ACHN (cell line): ENCODE data around the gene BAG5.

ENCODE experiments used
- DNase-seq: peaks from one replicate; pipeline ENCODE4 v3.0.0-alpha.2; 2015
- in situ Hi-C: cut with HindIII; loops from 2 replicates; pipeline ENCODE4 v1.10.0; 2017; ENCODE audit warnings: low sequenced_read_pairs, low pct_ligation_motif_present, low pct_unique_long_range_greater_than_20kb

BAG5 gene

GRCh38 chr14:103549361-103550311 lies 12.8 kb downstream of the BAG5 start:
- no peak for DNase-seq
- in situ Hi-C loops: no loop called here

GRCh38 chr14:103548463-103549351 lies 13.8 kb downstream of the BAG5 start:
- DNase-seq: no peak
- in situ Hi-C loops: no loop called here

GRCh38 chr14:103547941-103548462 lies 14.5 kb downstream of the BAG5 start:
- in situ Hi-C loops: no loop called here

GRCh38 chr14:103547455-103547940 lies 15.0 kb downstream of the BAG5 start:
- in situ Hi-C loops: no loop called here

More at GRCh38 chr14:103547941-103548462, 14.5 kb downstream of the BAG5 start:
- no peak for DNase-seq

GRCh38 chr14:103546652-103547454 lies 15.6 kb downstream of the BAG5 start:
- DNase-seq: peak; percentile 45
- in situ Hi-C loops: no loop called here

More at GRCh38 chr14:103547455-103547940, 15.0 kb downstream of the BAG5 start:
- no peak for DNase-seq

DNA sequence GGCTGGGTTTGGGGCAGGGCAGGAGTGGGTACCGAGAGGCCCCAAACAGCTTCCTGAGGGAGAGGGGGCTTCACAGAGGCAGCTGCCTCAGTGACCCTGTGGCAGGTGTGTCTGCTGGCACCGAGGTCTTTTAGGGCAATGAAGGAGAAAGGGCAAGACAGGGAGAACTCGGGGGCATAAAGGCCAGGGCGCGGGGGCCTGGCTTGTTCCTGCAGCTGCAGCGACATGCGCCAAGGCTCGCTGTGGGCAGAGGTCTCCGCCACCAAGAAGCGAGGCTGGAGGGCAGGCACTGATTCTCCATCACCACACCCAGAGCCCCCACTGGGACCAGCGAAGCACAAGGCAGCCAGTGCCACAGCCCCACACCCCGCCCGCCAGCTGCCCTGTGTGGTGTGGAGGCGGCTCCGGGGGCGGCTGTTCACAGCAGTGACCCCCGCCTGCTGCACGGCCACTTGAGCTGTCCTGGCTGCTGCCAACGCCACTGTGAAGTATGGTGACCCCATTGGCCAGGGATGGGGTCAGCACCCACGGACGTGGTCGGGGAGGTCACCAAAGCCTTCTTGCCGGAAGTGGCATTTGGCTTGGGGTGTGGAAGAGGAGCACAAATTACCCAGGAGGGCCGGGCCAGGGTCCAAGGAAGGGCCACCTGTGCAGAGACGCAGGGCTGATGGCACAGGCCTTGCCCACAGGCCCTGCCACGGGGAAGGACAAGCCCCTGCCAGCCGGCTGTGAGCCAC lies 16.4 kb downstream of the BAG5 start:
- no peak for DNase-seq
- in situ Hi-C loops: no loop called here

DNA sequence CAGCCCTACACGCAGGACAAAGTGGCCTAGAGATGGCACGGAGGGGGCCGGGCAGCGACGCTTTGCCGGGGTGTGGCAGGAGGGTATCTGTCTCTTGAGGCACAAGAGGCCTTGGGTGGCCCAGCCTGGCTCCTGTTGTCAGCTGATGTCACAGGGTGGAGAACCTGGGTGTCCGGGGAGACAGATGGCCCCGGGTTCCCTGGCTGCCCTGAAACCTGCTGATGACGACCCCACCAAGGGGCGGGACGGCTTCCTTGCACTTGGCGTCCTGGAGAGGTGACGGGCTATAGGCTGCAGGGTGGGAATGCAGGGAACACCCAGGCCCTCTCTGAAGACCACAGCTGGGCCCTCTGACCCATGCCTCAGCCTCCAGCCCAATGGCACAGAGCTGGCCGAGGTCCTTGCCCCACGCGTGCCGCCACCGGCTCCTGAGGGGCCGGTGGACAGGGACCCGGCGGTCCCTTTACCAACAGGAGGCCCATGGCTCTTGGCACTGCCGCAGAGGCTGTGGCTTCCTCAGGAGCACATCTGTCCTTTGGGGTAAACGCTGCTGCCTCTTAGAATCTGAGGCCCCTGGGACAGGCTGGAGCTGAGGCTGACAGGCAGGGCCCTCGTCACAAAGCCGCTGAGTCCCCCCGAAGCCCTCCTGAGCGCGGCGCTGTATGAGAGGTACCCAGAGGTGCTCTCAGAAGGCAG lies 17.1 kb downstream of the BAG5 start:
- in situ Hi-C loops: no loop called here

DNA sequence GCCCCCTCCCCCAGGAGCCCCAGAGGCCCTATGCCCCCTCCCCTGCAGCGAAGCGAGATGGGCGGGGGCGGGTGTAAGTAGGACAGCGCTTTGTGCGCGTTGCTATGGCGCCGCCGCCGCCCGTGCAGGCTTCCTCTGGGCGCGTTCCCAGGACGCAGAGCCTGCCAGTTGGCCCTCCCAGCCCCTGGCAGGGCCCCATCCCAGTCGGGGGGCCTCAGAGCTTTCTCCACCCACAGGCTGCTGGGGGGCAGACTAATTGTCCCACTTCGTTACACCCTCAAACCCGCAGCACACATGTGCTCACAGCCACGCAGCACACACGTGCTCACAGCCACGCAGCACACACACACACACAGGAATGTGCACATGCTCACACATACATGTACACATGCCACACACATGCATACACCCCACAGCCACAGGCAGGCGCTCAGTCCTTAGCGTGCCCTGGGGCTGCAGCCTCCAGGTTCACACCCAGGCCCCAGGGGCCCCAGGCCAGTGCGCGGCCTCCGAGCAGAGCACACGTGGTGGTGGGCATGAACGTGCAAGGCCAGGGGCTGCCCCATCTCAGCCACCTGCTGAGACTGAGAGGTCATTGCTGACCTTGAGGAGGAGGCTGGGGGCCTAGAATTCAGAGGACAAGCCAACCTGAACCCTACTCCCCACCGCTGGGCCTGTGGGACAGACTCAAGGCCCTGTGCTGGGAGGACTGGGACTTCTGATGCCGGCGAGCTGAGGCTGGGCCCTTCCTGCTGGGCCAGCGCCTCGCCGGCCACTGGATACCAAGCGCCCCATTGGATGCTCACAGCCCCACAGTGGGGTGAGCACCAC lies 17.9 kb downstream of the BAG5 start:
- no peak for DNase-seq
- in situ Hi-C loops: no loop called here

More for the DNA sequence above, 17.1 kb downstream of the BAG5 start:
- DNase-seq: no peak

- no peak for DNase-seq
- in situ Hi-C loops: no loop called here
Measured at GRCh38 chr14:103543721-103544387, 18.6 kb downstream of the BAG5 start.

- in situ Hi-C loops: no loop called here
- DNase-seq: no peak
Measured at GRCh38 chr14:103543140-103543539, 19.3 kb downstream of the BAG5 start.

DNA sequence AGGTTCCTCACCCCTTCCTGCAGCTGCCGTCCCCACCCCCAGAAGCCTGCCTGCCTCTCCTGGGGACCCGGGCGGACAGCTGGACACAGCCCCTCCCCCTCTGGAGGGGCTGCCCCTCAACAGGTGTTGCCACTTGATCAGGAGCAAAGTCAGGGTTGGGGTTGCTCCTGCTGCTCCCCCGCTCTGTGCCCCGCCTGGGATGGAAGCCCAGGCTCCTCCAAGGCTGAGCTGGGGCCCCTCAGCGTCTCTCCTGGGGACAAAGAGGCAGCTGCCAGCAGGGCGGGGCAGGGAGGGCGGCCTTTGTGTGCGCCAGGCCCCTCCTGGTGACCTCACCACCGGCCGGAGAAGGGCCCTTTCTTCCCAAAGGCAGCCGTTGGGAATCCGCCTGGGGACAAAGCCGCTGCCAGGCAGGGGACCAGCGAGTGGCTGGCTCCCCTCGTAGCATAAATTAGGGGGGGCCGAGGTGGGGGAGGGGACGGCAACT lies 19.8 kb downstream of the BAG5 start:
- in situ Hi-C loops: no loop called here
- no peak for DNase-seq

DNA sequence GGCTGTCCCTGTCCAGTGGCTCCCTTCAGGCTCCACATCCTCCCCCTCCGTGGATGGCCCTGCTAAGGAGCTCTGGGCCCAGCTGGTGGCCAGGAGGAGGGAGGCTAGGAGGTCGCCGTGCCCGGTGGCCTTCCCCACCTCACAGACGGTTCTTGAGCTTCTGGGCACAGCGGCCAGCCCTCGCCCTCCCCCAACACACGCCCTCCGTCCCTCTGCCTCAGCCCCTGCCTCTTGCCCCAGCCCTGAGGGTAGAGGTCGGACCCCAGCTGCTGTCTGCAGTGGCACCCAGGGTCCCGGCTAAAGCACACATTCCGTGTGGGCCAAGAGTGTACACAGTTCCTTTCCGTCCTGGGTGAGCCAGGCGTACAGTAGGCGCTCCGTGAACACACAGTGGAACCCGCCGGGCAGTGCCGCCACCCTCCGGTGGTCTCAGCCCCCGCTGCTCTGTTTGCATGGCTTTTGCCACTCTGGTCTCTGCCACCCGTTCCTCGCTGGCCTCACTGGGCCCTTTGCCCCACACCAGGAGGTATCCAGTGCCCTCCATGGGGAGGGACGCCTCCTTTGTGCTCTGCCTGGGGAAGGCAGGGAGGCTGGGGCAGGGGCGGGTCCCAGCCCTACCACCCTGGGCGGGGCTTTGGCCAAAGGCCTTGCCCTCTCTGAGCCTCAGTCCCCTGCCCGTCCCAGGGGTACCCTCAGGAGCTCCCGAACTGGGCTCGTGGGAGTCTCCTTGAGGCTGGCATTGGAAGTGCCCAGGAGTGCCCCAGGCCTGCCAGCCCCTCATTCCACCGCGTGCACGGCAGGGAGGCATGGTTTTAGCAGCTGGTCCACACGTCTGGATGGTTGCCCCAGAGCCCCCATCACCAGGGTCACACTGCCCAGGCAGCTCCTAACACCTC lies 20.5 kb downstream of the BAG5 start:
- in situ Hi-C loops: no loop called here
- DNase-seq: no peak

- in situ Hi-C loops: no loop called here
Measured at GRCh38 chr14:103540821-103541708, 21.4 kb downstream of the BAG5 start.

More at GRCh38 chr14:103540821-103541708, 21.4 kb downstream of the BAG5 start:
- no peak for DNase-seq
